HepG2 (cell line): ENCODE results near the gene TBL3. TPM values are rescaled to one million over a fixed set of nuclear protein-coding genes. Genes with fewer than 3 reads are reported as not detected.

Experiments
- AGO2 ChIP-seq: fragments of 200-400 bp; formaldehyde crosslinking; optimal IDR thresholded peaks from 2 replicates; pipeline ENCODE3; 2017; ENCODE audit warnings: mild to moderate bottlenecking, low read depth, low read length, moderate library complexity
- ARID4A ChIP-seq: sonication (generic); formaldehyde crosslinking; IDR thresholded peaks from 2 replicates; pipeline ENCODE4 v1.5.0; 2020; ENCODE audit warnings: mild to moderate bottlenecking, missing genetic modification reagents, borderline replicate concordance
- DPF2 ChIP-seq: sonication (generic); formaldehyde crosslinking; IDR thresholded peaks from 2 replicates; pipeline ENCODE4 v1.4.0; 2020; ENCODE audit warnings: mild to moderate bottlenecking, low read depth, missing genetic modification reagents, borderline replicate concordance
- ERF ChIP-seq: IDR thresholded peaks from 2 replicates; pipeline ENCODE4 v1.6.1; 2018; ENCODE audit warnings: missing biosample characterization, missing genetic modification reagents
- HIC2 ChIP-seq: sonication (generic); formaldehyde crosslinking; IDR thresholded peaks from 2 replicates; pipeline ENCODE4 v1.9.0; 2022; ENCODE audit warnings: low read depth, missing genetic modification reagents
- HNF1B ChIP-seq: sonication (generic); formaldehyde crosslinking; IDR thresholded peaks from 2 replicates; pipeline ENCODE4 v1.5.1; 2020; ENCODE audit warnings: mild to moderate bottlenecking, moderate library complexity, missing genetic modification reagents
- KDM5A ChIP-seq: fragments of 200-600 bp; sonication (generic); IDR thresholded peaks from 2 replicates; pipeline ENCODE4 v1.7.0; 2018; ENCODE audit warnings: antibody characterized with exemption, mild to moderate bottlenecking, low read length, borderline replicate concordance
- KLF6 ChIP-seq: IDR thresholded peaks from 2 replicates; pipeline ENCODE4 v1.8.0; 2016; ENCODE audit warnings: missing biosample characterization, missing genetic modification reagents
- LBX2 ChIP-seq: sonication (generic); formaldehyde crosslinking; IDR thresholded peaks from 2 replicates; pipeline ENCODE4 v1.5.0; 2020; ENCODE audit warnings: missing genetic modification reagents, mild to moderate bottlenecking, borderline replicate concordance
- MLLT10 ChIP-seq: sonication (generic); formaldehyde crosslinking; IDR thresholded peaks from 2 replicates; pipeline ENCODE4 v1.4.0; 2020; ENCODE audit warnings: missing genetic modification reagents
- MTF1 ChIP-seq: sonication (generic); formaldehyde crosslinking; IDR thresholded peaks from 2 replicates; pipeline ENCODE4 v1.5.0; 2020; ENCODE audit warnings: missing genetic modification reagents
- RBM22 ChIP-seq: fragments of 200-400 bp; formaldehyde crosslinking; optimal IDR thresholded peaks from 2 replicates; pipeline ENCODE3; 2017; ENCODE audit warnings: mild to moderate bottlenecking, low read length, moderate library complexity
- TCF7L2 ChIP-seq: IDR thresholded peaks from 2 replicates; pipeline ENCODE4 v1.6.1; 2011; ENCODE audit warnings: mild to moderate bottlenecking, low read depth, low read length, moderate library complexity
- ZBTB7A ChIP-seq: sonication (generic); formaldehyde crosslinking; IDR thresholded peaks from 2 replicates; pipeline ENCODE4 v1.8.0; 2022; ENCODE audit warnings: mild to moderate bottlenecking, missing genetic modification reagents
- ZNF24 ChIP-seq: fragments of 450-650 bp; IDR thresholded peaks from 2 replicates; pipeline ENCODE4 v1.6.1; 2017; ENCODE audit warnings: antibody characterized with exemption, mild to moderate bottlenecking
- ZNF362 ChIP-seq: sonication (generic); formaldehyde crosslinking; IDR thresholded peaks from 2 replicates; pipeline ENCODE4 v1.4.0; 2020; ENCODE audit warnings: missing genetic modification reagents, mild to moderate bottlenecking, borderline replicate concordance
- ZNF777 ChIP-seq: sonication (generic); formaldehyde crosslinking; IDR thresholded peaks from 2 replicates; pipeline ENCODE4 v1.4.0; 2020; ENCODE audit warnings: missing genetic modification reagents
- ZSCAN21 ChIP-seq: sonication (generic); formaldehyde crosslinking; IDR thresholded peaks from 2 replicates; pipeline ENCODE4 v1.8.0; 2022; ENCODE audit warnings: mild to moderate bottlenecking, missing genetic modification reagents, moderate library complexity, borderline replicate concordance
- polyA plus RNA-seq, 8 experiments: library from polyadenylated mRNA; depleted of rRNA in 3 of 8; stranded (reverse) in 7 of 8; unstranded in 1 of 8; fragments of >200 nt; fragmentation: Illumina TruSeq in 4 of 8; extraction: Trizol in 4 of 8; gene quantifications; 2 replicates each; pipeline versions ENCODE4 v1.2.1 to v1.2.3, GENCODE V29; 2011 to 2016; ENCODE audit warnings: low read depth in 4 of 8, missing spikeins in 1 of 8, mixed read lengths in 1 of 8; ENCODE audit not compliant: insufficient read depth in 1 of 8
- total RNA-seq, 5 experiments: library from RNA; depleted of rRNA; stranded (reverse); fragments of >200 nt; fragmentation: Illumina TruSeq; extraction: Trizol; gene quantifications; 2 replicates each; pipeline ENCODE4 v1.2.3, GENCODE V29; 2016; ENCODE audit warnings: low read depth in 1 of 5
- TF ChIP-seq, protein P1 (sequence below): sonication (generic); formaldehyde crosslinking; IDR thresholded peaks from 2 replicates; pipeline ENCODE4 v1.5.1; 2020; ENCODE audit warnings: mild to moderate bottlenecking, missing genetic modification reagents, moderate library complexity

TBL3 gene
- total and polyA plus RNA-seq, 2 of the 13 experiments (the other 11 are each of a cell fraction or from before 2014, with no cell fraction given) = 16.8 to 38.0 TPM

- TF ChIP-seq ARID4A (peak; percentile 58; the same call in 1 of the 2 replicates), ZNF777 (CRISPR knock-in tag) (no peak), ERF (CRISPR knock-in tag) (no peak), ZSCAN21 (CRISPR knock-in tag) (no peak), ZBTB7A (CRISPR knock-in tag) (no peak), HNF1B (CRISPR knock-in tag) (0 out of 2 replicates have a peak, but pooled peaks have one; percentile 20), RBM22 (no peak), HIC2 (CRISPR knock-in tag) (peak; percentile 66), TCF7L2 (no peak), ZNF24 (no peak), AGO2 (peak; percentile 5), MTF1 (CRISPR knock-in tag) (no peak), LBX2 (CRISPR knock-in tag) (no peak), DPF2 (no peak), ZNF362 (no peak), KLF6 (CRISPR knock-in tag) (no peak), MLLT10 (CRISPR knock-in tag) (0 out of 2 replicates have a peak, but pooled peaks have one; percentile 31), KDM5A (0 out of 2 replicates have a peak, but pooled peaks have one; percentile 14)
- TF ChIP-seq, protein P1, sequence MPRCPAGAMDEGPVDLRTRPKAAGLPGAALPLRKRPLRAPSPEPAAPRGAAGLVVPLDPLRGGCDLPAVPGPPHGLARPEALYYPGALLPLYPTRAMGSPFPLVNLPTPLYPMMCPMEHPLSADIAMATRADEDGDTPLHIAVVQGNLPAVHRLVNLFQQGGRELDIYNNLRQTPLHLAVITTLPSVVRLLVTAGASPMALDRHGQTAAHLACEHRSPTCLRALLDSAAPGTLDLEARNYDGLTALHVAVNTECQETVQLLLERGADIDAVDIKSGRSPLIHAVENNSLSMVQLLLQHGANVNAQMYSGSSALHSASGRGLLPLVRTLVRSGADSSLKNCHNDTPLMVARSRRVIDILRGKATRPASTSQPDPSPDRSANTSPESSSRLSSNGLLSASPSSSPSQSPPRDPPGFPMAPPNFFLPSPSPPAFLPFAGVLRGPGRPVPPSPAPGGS = no peak
Measured at GRCh38 chr16:2008631-2009163, 36.8 kb downstream of the TBL3 start (continued).
